Transverse colon (tissue), 4 donors: ENCODE measurements around the gene FAM25G.
"Not testable (repeated sequence)": the region's sequence is repeated elsewhere in the genome, so short reads cannot be mapped to it uniquely, and the experiment has no call there.

Source experiments
- POLR2AphosphoS5 ChIP-seq, 3 donors: sonication (generic); formaldehyde crosslinking; IDR thresholded peaks; one replicate each; pipeline ENCODE4 v1.6.1; 2016; ENCODE audit warnings: antibody characterized with exemption in 3 of 3
- TF ChIP-seq, protein P1 (sequence below), 5 experiments: fragments of 200-600 bp in 3 of 5; fragments of 450-650 bp in 2 of 5; sonication (generic) in 3 of 5; IDR thresholded peaks; 1 replicate in 2 of 5; 2 replicates in 3 of 5; pipeline ENCODE4 v1.5.1; 2016 to 2017; ENCODE audit warnings: antibody characterized with exemption in 5 of 5, inconsistent platforms in 3 of 5, mild to moderate bottlenecking in 2 of 5, moderate library complexity in 1 of 5

GRCh38 chr10:47462577-47463358 lies 28.7 kb downstream of the FAM25G start:
- TF ChIP-seq, protein P1, sequence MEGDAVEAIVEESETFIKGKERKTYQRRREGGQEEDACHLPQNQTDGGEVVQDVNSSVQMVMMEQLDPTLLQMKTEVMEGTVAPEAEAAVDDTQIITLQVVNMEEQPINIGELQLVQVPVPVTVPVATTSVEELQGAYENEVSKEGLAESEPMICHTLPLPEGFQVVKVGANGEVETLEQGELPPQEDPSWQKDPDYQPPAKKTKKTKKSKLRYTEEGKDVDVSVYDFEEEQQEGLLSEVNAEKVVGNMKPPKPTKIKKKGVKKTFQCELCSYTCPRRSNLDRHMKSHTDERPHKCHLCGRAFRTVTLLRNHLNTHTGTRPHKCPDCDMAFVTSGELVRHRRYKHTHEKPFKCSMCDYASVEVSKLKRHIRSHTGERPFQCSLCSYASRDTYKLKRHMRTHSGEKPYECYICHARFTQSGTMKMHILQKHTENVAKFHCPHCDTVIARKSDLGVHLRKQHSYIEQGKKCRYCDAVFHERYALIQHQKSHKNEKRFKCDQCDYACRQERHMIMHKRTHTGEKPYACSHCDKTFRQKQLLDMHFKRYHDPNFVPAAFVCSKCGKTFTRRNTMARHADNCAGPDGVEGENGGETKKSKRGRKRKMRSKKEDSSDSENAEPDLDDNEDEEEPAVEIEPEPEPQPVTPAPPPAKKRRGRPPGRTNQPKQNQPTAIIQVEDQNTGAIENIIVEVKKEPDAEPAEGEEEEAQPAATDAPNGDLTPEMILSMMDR (IDR thresholded peaks at IDR 0.05): not testable (repeated sequence)
- TF ChIP-seq POLR2AphosphoS5 (IDR thresholded peaks at IDR 0.05): not testable (repeated sequence)
